Neural cell (in vitro differentiated cells): ENCODE measurements around the gene FKBP1B. TPM values are rescaled to one million over a fixed set of nuclear protein-coding genes. Genes with fewer than 3 reads are reported as not detected.

Experiments used
- H2AFZ ChIP-seq: fragments of 200-600, 300-800 bp; sonication (generic), shearing (Covaris generic); 2 replicates; pipeline ENCODE4 v1.6.0; 2014; ENCODE audit warnings: low read depth, mild to moderate bottlenecking, antibody characterized with exemption, low read length, moderate library complexity
- H3F3A ChIP-seq: fragments of 200-600 bp; shearing (Covaris generic); 2 replicates; pipeline ENCODE4 v1.6.1; 2016; ENCODE audit warnings: mild to moderate bottlenecking, moderate library complexity, mixed read lengths, antibody characterized with exemption, low read length; ENCODE audit not compliant: insufficient read depth, poor library complexity, severe bottlenecking
- H3K27ac ChIP-seq: fragments of 200-600, 300-800 bp; sonication (generic), shearing (Covaris generic); 2 replicates; pipeline ENCODE4 v1.5.1; 2014; ENCODE audit warnings: mild to moderate bottlenecking, low read length, moderate library complexity
- H3K27me3 ChIP-seq: fragments of 300-800, 200-600 bp; sonication (generic), shearing (Covaris generic); 2 replicates; pipeline ENCODE4 v1.6.0; 2014; ENCODE audit warnings: mild to moderate bottlenecking, low read depth, low read length, moderate library complexity; ENCODE audit not compliant: insufficient read depth
- H3K36me3 ChIP-seq: fragments of 300-800, 200-600 bp; sonication (generic), shearing (Covaris generic); 2 replicates; pipeline ENCODE4 v1.5.1; 2014; ENCODE audit warnings: mild to moderate bottlenecking, antibody characterized with exemption, low read length, moderate library complexity; ENCODE audit not compliant: insufficient read depth
- H3K4me2 ChIP-seq: fragments of 300-800, 200-600 bp; sonication (generic), shearing (Covaris generic); 2 replicates; pipeline ENCODE4 v1.6.0; 2014; ENCODE audit warnings: mild to moderate bottlenecking, low read length
- H3K4me3 ChIP-seq: fragments of 300-800, 200-600 bp; sonication (generic), shearing (Covaris generic); 2 replicates; pipeline ENCODE4 v1.5.1; 2014; ENCODE audit warnings: mild to moderate bottlenecking, low read length, moderate library complexity
- H3K79me2 ChIP-seq: fragments of 200-600 bp; shearing (Covaris generic); replicated peaks from 2 replicates; pipeline ENCODE4 v1.6.0; 2014; ENCODE audit warnings: mild to moderate bottlenecking, low read length, moderate library complexity; ENCODE audit not compliant: insufficient read depth
- H3K9ac ChIP-seq: fragments of 300-800, 200-600 bp; sonication (generic), shearing (Covaris generic); 2 replicates; pipeline ENCODE4 v1.6.1; 2016; ENCODE audit warnings: mild to moderate bottlenecking, low read length, mixed read lengths
- H3K9me2 ChIP-seq: fragments of 200-600 bp; shearing (Covaris generic); 2 replicates; pipeline ENCODE4 v1.6.1; 2016; ENCODE audit warnings: mild to moderate bottlenecking, low read length, mixed read lengths; ENCODE audit not compliant: insufficient read depth
- H3K9me3 ChIP-seq: fragments of 200-600, 300-800 bp; sonication (generic), shearing (Covaris generic); 2 replicates; pipeline ENCODE4 v1.6.1; 2016; ENCODE audit warnings: mild to moderate bottlenecking, mixed run types, low read length, moderate library complexity, mixed read lengths
- H4K20me1 ChIP-seq: fragments of 200-600 bp; shearing (Covaris generic); 2 replicates; pipeline ENCODE4 v1.6.1; 2016; ENCODE audit warnings: mild to moderate bottlenecking, mixed run types; ENCODE audit not compliant: insufficient read depth
- CTCF ChIP-seq: fragments of 450-650 bp; IDR thresholded peaks from 2 replicates; pipeline ENCODE4 v1.5.1; 2014; ENCODE audit warnings: antibody characterized with exemption, mild to moderate bottlenecking, moderate library complexity; ENCODE audit not compliant: poor library complexity, severe bottlenecking
- EP300 ChIP-seq: fragments of 450-650 bp; conservative IDR thresholded peaks from 2 replicates; pipeline ENCODE4 v1.6.1; 2014; ENCODE audit warnings: antibody characterized with exemption, mild to moderate bottlenecking, moderate library complexity; ENCODE audit not compliant: poor library complexity, severe bottlenecking
- EZH2 ChIP-seq: fragments of 200-600, 300-800 bp; shearing (Covaris generic), sonication (generic); IDR thresholded peaks from 2 replicates; pipeline ENCODE4 v1.6.1; 2014; ENCODE audit warnings: antibody characterized with exemption, low read length, borderline replicate concordance, mild to moderate bottlenecking; ENCODE audit not compliant: insufficient read depth, poor library complexity, severe bottlenecking
- MXI1 ChIP-seq: fragments of 450-650 bp; conservative IDR thresholded peaks from 2 replicates; pipeline ENCODE4 v1.6.1; 2014; ENCODE audit warnings: antibody characterized with exemption, mild to moderate bottlenecking; ENCODE audit not compliant: poor library complexity, severe bottlenecking
- POLR2AphosphoS5 ChIP-seq: IDR thresholded peaks from 2 replicates; pipeline ENCODE4 v1.6.1; 2012
- RAD21 ChIP-seq: fragments of 450-650 bp; conservative IDR thresholded peaks from 2 replicates; pipeline ENCODE4 v1.6.1; 2014; ENCODE audit warnings: antibody characterized with exemption, mild to moderate bottlenecking, moderate library complexity
- REST ChIP-seq: IDR thresholded peaks from 2 replicates; pipeline ENCODE4 v1.6.1; 2012; ENCODE audit warnings: borderline replicate concordance
- SMC3 ChIP-seq: fragments of 450-650 bp; conservative IDR thresholded peaks from 2 replicates; pipeline ENCODE4 v1.6.1; 2014; ENCODE audit warnings: antibody characterized with exemption, mild to moderate bottlenecking, moderate library complexity; ENCODE audit not compliant: poor library complexity
- TAF1 ChIP-seq: IDR thresholded peaks from 2 replicates; pipeline ENCODE4 v1.6.1; 2012; ENCODE audit warnings: low read depth
- polyA plus RNA-seq: library from polyadenylated mRNA; depleted of rRNA; stranded (reverse); fragments of >200 nt; gene quantifications from 2 replicates; pipeline ENCODE4 v1.2.3, GENCODE V29; 2014

FKBP1B gene
- polyA plus RNA-seq, 1 donor from 2014 or later, result 154 TPM

GRCh38 chr2:24008672-24009366 is 40.7 kb upstream of the FKBP1B start:
- no peak overlapping the region for H3K9ac ChIP-seq
- no peak overlapping the region for H3K4me3 ChIP-seq
- no peaks in the 10 kb centered on the region for H3K9me2 ChIP-seq
- no peaks in the 10 kb centered on the region for H3F3A ChIP-seq
- no peaks in the 10 kb centered on the region for H3K79me2 ChIP-seq
- no peaks in the 10 kb centered on the region for H3K36me3 ChIP-seq
- no peak overlapping the region for H3K4me2 ChIP-seq
- H2AFZ ChIP-seq, result no peak overlapping the region
- H3K27ac ChIP-seq, result no peak overlapping the region
- peaks cover 8% of the 10 kb centered on the region for H3K27me3 ChIP-seq
- no peaks in the 10 kb centered on the region for H3K9me3 ChIP-seq
- H4K20me1 ChIP-seq, result no peaks in the 10 kb centered on the region
- TF ChIP-seq REST (no peak), EP300 (no peak), POLR2AphosphoS5 (no peak), SMC3 (no peak), EZH2 (no peak), TAF1 (no peak), RAD21 (no peak), MXI1 (no peak), CTCF (no peak)

- Histone ChIP-seq H3K4me3 (no peak overlapping the region), H3K4me2 (no peak overlapping the region), H3K9me2 (no peaks in the 10 kb centered on the region), H3F3A (no peaks in the 10 kb centered on the region), H3K36me3 (no peaks in the 10 kb centered on the region), H3K27ac (no peak overlapping the region), H2AFZ (no peak overlapping the region), H3K9ac (no peak overlapping the region), H3K9me3 (no peaks in the 10 kb centered on the region), H4K20me1 (no peaks in the 10 kb centered on the region), H3K27me3 (peaks cover 8% of the 10 kb centered on the region), H3K79me2 (no peaks in the 10 kb centered on the region)
- TF ChIP-seq TAF1 (no peak), CTCF (no peak), EP300 (no peak), EZH2 (no peak), SMC3 (no peak), REST (no peak), POLR2AphosphoS5 (no peak), RAD21 (no peak), MXI1 (no peak)
Measured at GRCh38 chr2:24009367-24009679, 40.2 kb upstream of the FKBP1B start.
